ENCODE data around the gene PALLD. TPM values are rescaled to one million over a fixed set of nuclear protein-coding genes. Genes with fewer than 3 reads are reported as not detected.
A peak's percentile ranks its signal among the peaks of the same experiment; 100 is the strongest.

The PALLD gene
- total RNA-seq, 4 donors from 2014 or later, result 93.3 to 214 (median 174) TPM

DNA sequence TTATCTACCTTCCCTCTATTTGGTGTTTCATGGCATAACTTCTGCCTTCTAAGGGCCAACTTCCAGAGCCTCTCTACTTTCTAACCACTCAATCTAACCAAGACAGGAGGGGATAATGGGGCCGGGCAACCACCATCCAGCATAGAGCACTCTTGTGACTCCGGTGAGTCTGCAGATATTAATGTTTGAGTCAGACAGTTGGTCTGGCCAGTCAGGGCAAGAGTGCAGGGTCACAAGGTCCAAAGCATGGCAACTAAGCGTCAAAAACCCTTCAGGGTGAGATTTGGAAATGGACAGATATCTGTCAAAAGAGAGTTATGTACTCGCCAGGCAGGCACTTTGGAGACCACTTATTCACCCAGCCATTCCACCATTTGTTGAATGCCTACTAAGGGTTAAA lies 105.0 kb downstream of the PALLD start:
- Histone ChIP-seq H3K4me1 (peaks cover 0 to 13% (median 2%) of the 10 kb centered on the region in 4 donors), H3K9me3 (no peaks in the 10 kb centered on the region), H3K36me3 (no peaks in the 10 kb centered on the region), H3K27me3 (no peaks in the 10 kb centered on the region), H3K4me3 (no peak overlapping the region), H3K27ac (no peak overlapping the region)
- no peak for DNase-seq (ENCODE audit: low spot score in 2 of 2)
- TF ChIP-seq POLR2A (IDR thresholded peaks at IDR 0.05) (no peak), EP300 (IDR thresholded peaks at IDR 0.05) (no peak), CTCF (IDR thresholded peaks at IDR 0.05) (no peak)
- 89 to 95% methylated on average over 4 of the region's 4 CpGs for WGBS, 2 donors

GRCh38 chr4:168604496-168605373 lies 107.9 kb downstream of the PALLD start:
- H3K4me3 ChIP-seq, result no peak overlapping the region
- H3K27me3 ChIP-seq, result no peaks in the 10 kb centered on the region
- H3K27ac ChIP-seq, result peak overlapping the region in 2 of 4 donors; percentile 31 to 57
- no peaks in the 10 kb centered on the region for H3K9me3 ChIP-seq
- peaks cover 0 to 13% (median 2%) of the 10 kb centered on the region in 4 donors for H3K4me1 ChIP-seq
- H3K36me3 ChIP-seq, result no peaks in the 10 kb centered on the region
- no peak for DNase-seq (ENCODE audit: low spot score in 2 of 2)
- TF ChIP-seq CTCF (IDR thresholded peaks at IDR 0.05) (no peak), EP300 (IDR thresholded peaks at IDR 0.05) (no peak), POLR2A (IDR thresholded peaks at IDR 0.05) (no peak)
- WGBS, 2 donors, result 40 to 60% methylated on average over 7 of the region's 7 CpGs

DNA sequence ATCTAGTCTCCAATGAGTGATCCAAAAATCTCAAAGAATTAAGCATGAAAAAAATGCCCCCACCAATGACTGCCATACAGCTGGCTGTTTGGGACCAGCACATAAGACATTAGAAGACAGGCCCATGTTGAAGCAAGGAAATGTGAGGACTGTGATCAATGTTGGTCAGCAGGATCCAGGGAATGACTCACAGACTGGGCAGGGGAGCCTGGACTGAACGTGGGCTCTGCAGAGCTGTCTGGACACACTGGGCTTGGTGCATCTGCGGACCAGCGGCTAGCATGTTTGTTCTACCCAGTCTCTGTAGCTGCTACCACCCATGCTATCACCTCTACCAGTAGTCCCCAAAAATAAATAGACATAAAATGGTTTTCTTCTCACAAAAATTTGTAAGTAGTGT lies 108.6 kb downstream of the PALLD start:
- H3K27me3 ChIP-seq, result no peaks in the 10 kb centered on the region
- H3K4me3 ChIP-seq, result no peak overlapping the region
- H3K9me3 ChIP-seq, result no peaks in the 10 kb centered on the region
- TF ChIP-seq POLR2A (IDR thresholded peaks at IDR 0.05) (no peak), EP300 (IDR thresholded peaks at IDR 0.05) (no peak), CTCF (IDR thresholded peaks at IDR 0.05) (no peak)
- no peaks in the 10 kb centered on the region for H3K36me3 ChIP-seq
- no peak for DNase-seq (ENCODE audit: low spot score in 2 of 2)
- peak overlapping the region in 1 of 4 donors; percentile 10 for H3K27ac ChIP-seq
- WGBS, 2 donors, result 62 to 72% methylated on average over 3 of the region's 3 CpGs
- peaks cover 0 to 13% (median 2%) of the 10 kb centered on the region in 4 donors for H3K4me1 ChIP-seq

DNA sequence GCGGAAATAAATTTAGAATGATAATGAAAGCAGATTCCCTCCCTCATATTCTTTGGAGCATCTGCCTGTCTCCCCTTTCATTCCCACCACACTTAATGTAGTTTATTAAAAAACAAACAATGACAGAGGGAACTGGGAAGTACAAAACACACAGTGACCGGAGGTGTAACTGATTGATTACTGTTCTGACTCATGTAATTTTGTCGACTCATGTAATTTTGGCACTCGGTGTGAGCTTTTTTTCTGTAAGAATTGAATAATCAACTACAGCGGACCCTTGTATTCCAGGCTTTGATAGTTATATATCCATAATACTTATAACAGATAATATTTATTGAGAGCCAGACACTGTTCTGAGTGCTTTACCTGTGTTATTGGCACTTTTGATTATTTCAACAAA lies 110.4 kb downstream of the PALLD start:
- Histone ChIP-seq H3K4me1 (peaks cover 0 to 13% (median 2%) of the 10 kb centered on the region in 4 donors), H3K36me3 (no peaks in the 10 kb centered on the region), H3K4me3 (no peak overlapping the region), H3K9me3 (no peaks in the 10 kb centered on the region), H3K27ac (no peak overlapping the region), H3K27me3 (no peaks in the 10 kb centered on the region)
- DNase-seq (ENCODE audit: low spot score in 2 of 2), result no peak
- no peak for TF ChIP-seq CTCF (IDR thresholded peaks at IDR 0.05)
- no peak for TF ChIP-seq POLR2A (IDR thresholded peaks at IDR 0.05)
- no peak for TF ChIP-seq EP300 (IDR thresholded peaks at IDR 0.05)
- 95% methylated on average over 5 of the region's 5 CpGs for WGBS, 2 donors

DNA sequence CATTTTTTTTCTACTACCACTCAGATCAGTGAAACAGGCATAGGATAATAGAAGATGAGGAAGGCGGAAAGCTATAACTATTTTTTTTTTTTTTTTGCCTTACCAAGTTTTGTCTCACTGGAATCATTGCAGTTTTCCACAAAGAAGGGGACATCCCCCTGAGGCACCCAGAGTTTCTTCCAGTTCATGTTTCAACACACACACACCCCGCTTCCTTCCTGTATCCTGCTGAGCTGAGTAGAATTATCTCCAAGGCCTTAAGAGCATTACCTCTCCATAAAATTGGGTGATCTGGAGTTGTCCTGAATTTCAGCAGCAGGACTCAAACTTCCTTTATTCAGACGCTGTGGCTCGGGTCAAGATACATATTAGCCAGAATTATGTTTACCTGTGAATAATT lies 111.9 kb downstream of the PALLD start:
- H3K9me3 ChIP-seq, result no peaks in the 10 kb centered on the region
- peaks cover 0 to 13% (median 2%) of the 10 kb centered on the region in 4 donors for H3K4me1 ChIP-seq
- 80 to 84% methylated on average over 4 of the region's 4 CpGs for WGBS, 2 donors
- no peaks in the 10 kb centered on the region for H3K36me3 ChIP-seq
- H3K4me3 ChIP-seq, result no peak overlapping the region
- no peak for TF ChIP-seq POLR2A (IDR thresholded peaks at IDR 0.05)
- no peak for TF ChIP-seq EP300 (IDR thresholded peaks at IDR 0.05)
- TF ChIP-seq CTCF (IDR thresholded peaks at IDR 0.05), result no peak
- H3K27me3 ChIP-seq, result no peaks in the 10 kb centered on the region
- no peak for DNase-seq (ENCODE audit: low spot score in 2 of 2)
- H3K27ac ChIP-seq, result no peak overlapping the region
